GM12878 (cell line): ENCODE measurements around the gene ZNF429.
"Not testable (repeated sequence)": the region's sequence is repeated elsewhere in the genome, so short reads cannot be mapped to it uniquely, and the experiment has no call there.

Experiments
- TF ChIP-seq, protein P1 (sequence below), 3 experiments: IDR thresholded peaks in 2 of 3; conservative IDR thresholded peaks in 1 of 3; 2 replicates each; pipeline ENCODE4 v1.5.1; 2011; ENCODE audit warnings: low read depth in 3 of 3, low read length in 3 of 3, mild to moderate bottlenecking in 3 of 3, control low read depth in 2 of 3, moderate library complexity in 2 of 3, inconsistent platforms in 1 of 3, mixed read lengths in 1 of 3; ENCODE audit not compliant: control insufficient read depth in 2 of 3, insufficient read depth in 1 of 3; ENCODE audit errors: extremely low read depth in 1 of 3
- TF ChIP-seq, protein P2 (sequence below): fragments of 450-650 bp; IDR thresholded peaks from 2 replicates; pipeline ENCODE4 v1.6.1; 2017; ENCODE audit warnings: antibody characterized with exemption, mild to moderate bottlenecking, moderate library complexity

DNA sequence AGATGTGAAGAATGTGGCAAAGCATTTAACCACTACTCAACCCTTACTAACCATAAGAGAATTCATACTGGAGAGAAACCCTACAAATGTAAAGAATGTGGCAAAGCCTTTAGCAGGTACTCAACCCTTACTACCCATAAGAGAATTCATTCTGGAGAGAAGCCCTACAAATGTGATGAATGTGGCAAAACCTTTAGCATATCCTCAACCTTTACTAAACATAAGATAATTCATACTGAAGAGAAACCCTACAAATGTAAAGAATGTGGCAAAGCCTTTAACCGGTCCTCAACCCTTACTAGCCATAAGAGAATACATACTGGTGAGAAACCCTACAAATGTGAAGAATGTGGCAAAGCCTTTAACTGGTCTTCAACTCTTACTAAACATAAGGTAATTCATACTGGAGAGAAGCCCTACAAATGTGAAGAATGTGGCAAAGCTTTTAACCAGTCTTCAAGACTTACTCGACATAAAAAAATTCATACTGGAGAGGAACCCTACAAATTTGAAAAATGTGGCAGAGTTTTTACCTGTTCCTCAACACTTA lies 31.4 kb downstream of the ZNF429 start:
- TF ChIP-seq, protein P1, sequence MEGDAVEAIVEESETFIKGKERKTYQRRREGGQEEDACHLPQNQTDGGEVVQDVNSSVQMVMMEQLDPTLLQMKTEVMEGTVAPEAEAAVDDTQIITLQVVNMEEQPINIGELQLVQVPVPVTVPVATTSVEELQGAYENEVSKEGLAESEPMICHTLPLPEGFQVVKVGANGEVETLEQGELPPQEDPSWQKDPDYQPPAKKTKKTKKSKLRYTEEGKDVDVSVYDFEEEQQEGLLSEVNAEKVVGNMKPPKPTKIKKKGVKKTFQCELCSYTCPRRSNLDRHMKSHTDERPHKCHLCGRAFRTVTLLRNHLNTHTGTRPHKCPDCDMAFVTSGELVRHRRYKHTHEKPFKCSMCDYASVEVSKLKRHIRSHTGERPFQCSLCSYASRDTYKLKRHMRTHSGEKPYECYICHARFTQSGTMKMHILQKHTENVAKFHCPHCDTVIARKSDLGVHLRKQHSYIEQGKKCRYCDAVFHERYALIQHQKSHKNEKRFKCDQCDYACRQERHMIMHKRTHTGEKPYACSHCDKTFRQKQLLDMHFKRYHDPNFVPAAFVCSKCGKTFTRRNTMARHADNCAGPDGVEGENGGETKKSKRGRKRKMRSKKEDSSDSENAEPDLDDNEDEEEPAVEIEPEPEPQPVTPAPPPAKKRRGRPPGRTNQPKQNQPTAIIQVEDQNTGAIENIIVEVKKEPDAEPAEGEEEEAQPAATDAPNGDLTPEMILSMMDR (IDR thresholded peaks at IDR 0.05 in 2 of 3, conservative IDR thresholded peaks at IDR 0.05 in 1 of 3; ENCODE audit: control insufficient read depth in 2 of 3, extremely low read depth in 1 of 3, insufficient read depth in 1 of 3, low read depth in 3 of 3, low read length in 3 of 3): not testable (repeated sequence)
- TF ChIP-seq, protein P2, sequence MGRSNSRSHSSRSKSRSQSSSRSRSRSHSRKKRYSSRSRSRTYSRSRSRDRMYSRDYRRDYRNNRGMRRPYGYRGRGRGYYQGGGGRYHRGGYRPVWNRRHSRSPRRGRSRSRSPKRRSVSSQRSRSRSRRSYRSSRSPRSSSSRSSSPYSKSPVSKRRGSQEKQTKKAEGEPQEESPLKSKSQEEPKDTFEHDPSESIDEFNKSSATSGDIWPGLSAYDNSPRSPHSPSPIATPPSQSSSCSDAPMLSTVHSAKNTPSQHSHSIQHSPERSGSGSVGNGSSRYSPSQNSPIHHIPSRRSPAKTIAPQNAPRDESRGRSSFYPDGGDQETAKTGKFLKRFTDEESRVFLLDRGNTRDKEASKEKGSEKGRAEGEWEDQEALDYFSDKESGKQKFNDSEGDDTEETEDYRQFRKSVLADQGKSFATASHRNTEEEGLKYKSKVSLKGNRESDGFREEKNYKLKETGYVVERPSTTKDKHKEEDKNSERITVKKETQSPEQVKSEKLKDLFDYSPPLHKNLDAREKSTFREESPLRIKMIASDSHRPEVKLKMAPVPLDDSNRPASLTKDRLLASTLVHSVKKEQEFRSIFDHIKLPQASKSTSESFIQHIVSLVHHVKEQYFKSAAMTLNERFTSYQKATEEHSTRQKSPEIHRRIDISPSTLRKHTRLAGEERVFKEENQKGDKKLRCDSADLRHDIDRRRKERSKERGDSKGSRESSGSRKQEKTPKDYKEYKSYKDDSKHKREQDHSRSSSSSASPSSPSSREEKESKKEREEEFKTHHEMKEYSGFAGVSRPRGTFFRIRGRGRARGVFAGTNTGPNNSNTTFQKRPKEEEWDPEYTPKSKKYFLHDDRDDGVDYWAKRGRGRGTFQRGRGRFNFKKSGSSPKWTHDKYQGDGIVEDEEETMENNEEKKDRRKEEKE: not testable (repeated sequence)
